Stimulated activated CD8-positive, alpha-beta memory T cell treated with anti-CD3 and anti-CD28 coated beads, Interleukin-15, amount 100 ng/mL, for 24 hours (primary cell): ENCODE data around the gene FBXW5.

Experiments
- DNase-seq: peaks from one replicate; pipeline ENCODE4 v3.0.0-alpha.2; 2020; ENCODE audit warnings: low read depth

Gene FBXW5

DNA sequence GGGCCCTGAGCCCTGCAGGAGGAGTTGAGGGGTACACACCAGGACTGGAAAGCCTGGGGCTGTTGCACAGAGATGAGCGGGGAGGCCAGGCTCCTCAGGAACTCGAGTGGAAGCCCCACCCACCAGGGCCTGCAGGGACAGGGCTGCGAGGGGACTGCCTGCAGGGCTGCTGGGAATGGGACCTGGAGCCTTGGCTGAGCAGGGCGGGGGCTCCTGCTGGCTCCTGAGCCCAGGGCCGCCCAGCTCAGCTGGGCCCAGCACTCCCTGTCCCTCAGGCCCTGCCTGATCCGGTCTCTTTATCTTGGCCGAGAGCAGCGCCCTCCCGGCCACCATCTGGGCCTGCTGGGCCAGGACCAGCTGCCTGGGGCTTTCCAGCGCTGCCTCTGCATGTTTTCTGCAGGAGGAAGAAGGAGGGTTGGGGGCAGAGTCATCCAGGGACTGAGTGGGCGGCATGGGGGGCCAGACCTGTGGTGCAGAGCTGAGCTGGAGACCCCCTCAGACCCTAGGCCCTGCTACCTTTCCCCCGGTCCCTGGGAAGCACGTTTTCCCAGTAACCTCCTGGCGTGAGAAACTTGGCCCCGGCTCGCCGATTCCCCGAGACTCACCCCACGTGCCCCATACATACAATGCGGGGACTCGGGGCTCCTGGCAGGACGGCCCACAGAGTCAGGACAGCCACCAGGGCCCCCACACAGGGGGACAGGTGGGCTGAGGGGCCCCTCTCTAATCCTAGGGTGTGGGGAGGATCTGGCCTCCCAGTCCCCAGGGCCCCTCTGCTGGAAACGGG lies 16.9 kb upstream of the FBXW5 start:
- DNase-seq: no peak

DNA sequence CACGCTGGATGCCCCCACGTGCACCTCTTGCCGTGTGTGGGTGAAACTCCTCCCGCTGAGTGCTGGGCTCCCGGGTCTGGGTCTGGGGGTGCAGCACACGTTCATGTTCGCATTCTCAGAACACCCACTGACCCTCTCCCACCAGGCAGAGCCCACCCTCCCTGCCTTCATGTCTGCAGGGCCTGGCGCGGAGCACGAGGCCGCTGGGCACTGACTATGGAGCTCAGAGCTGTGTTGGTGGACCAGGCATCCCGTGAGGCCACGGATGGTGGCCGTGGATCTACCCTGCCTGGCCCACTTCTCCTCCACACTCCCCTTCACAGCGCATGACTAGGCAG lies 16.4 kb upstream of the FBXW5 start:
- DNase-seq: no peak

DNA sequence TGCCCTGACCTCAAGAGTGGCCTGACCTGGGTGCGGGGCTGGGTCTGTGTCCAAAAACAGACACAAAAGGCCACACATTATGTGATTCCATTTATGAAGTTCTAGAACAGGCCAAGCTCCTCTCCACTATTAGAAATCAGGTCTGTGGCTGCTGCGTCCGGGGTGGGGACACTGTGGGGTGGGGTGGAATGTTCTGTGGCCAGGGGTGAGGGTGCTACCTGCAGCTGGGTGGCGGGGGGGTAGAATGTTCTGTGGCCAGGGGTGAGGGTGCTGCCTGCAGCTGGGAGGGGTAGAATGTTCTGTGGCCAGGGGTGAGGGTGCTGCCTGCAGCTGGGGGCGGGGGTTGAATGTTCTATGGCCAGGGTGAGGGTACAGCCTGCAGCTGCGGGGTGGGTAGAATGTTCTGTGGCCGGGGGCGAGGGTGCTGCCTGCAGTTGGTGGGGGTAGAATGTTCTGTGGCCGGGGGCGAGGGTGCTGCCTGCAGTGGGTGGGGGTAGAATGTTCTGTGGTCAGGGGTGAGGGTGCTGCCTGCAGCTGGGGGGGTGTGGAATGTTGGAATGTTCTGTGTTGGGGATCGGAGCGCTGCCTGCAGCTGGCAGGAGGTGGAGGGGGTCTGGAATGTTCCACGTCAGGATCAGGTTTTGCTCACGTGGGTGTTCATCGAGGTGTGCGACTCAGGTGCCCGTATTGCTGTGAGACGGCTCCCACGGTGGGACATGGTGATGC lies 15.8 kb upstream of the FBXW5 start:
- DNase-seq: no peak

DNA sequence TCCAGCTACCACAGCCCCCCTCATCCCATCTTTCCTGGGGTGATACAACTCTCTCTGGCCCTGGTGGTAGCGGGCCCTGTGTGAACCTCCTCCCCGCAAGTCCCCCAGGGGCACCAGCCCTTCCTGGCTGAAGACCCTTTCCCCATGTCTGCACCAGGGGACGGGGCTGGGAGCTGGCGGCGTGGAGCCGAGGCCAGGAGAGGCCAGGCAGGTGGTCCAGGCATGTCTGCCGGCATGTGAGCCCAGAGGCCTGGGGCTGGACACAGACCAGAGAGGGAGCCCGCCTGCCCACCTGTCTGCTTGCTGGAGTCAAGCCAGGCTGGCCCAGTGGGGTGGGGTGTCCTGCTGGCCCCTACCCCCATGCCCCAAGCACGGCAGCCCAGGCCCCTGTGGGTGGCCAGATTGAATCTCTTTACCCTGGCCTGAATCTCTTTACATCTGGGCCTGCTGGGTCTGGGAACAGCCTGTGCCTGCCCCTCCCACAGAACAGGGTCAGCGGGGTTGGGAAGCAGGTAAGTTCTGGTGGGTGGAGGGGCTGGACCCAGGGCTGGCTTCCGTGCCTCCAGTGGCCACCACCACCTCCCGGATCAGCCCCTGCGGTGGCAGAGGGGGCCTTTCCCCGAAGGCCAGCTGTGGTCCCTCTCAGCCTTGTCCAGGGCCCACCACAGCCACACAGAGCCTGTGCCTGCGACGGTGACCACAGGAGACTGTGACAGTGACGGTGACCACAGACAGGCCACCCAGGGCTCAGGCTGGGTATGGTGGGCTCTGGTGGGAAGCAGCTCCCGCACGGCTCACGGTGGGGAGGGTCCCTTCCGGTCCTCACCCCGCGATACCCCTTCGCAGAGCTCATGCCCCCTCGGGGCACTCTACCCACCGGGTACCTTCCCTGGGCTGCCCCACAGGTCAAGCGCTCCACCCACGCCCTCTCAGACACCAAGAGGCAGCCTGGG lies 14.6 kb upstream of the FBXW5 start:
- DNase-seq: no peak

DNA sequence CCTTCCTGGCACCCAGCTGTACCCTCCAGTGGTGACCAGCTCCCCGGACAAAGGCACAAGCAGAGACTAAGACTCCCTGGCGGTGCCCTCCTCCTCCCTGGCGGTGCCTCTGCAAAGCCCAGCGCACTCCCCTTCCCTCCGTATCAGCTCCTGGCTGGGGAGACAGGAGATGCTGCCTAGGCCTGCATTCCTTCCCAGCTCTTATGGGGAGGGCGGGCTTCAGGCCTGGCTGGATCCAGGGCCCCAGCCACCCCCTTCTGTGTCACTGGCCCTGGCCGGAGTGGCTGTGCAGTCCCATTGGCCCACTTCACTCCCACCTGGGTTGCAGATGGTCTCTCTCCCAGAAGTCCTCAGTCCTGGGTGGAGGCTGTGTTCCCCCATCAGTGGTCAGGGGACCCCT lies 13.9 kb upstream of the FBXW5 start:
- DNase-seq: no peak

DNA sequence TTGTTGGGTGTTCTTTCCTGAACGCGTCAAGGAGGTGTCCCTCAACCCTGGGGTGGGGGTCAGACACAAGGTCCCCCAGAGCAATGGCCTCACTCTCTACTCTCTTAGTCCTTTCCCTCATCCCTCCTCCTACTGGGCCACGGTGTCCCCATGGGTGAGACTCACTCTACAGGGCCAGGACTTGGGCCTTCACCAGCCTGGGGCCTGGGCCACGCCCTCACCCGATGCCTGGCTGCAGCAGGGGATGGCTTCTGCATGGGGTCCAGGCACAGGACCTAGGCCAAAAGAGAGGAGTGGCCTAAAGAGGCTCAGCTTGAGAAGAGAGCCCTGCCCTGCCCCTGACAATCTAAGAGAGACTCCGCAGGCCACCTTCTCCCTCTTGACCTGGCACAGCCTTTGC lies 13.4 kb upstream of the FBXW5 start:
- no peak for DNase-seq

DNA sequence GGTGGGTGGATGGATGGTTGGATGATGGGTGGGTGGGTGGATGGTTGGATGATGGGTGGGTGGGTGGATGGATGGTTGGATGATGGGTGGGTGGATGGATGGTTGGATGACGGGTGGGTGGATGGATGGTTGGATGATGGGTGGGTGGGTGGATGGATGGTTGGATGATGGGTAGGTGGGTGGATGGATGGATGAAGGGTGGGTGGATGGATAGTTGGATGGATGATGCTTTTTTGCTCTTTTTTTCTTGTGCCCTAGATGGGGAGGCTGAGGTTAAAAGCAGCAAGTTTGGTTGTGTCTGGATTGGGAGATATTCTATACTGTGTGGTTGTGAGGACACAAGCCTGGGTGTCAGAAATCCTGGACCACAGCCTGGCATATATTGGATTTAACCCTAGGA lies 12.9 kb upstream of the FBXW5 start:
- no peak for DNase-seq

DNA sequence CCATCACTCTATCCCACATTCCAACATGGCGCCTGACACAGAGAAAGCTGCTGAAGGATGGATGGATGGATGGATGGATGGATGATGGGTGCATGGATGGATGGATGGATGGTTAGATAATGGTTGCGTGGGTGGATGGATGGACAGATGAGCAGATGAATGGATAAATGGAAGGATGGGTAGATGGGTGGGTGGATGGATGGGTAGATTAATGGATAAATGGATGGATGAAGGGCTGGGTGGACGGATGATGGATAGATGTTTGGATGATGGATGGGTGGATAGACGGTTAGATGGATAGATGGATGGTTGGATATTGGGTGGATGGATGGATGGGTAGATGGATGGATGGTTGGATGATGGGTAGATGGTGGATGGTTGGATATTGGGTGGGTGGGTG lies 12.1 kb upstream of the FBXW5 start:
- no peak for DNase-seq

DNA sequence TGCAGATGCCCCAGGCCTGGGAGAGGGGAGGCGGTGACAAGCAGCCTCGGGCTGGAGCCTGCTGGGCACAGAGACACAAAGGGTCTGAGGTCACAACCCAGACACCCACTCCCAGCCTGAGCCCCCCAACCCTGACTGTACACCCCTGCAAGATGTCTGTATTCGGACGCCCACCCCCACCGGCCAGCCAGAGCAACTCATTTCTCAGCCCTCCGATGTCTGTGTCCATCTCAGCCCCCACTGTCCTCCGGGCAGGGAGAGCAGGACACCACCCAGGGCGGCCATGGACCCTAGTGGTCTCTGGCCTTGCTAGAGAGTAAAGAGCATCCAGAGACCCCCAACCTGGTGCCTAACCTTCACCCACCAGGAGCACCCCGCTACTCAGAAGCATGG lies 11.4 kb upstream of the FBXW5 start:
- no peak for DNase-seq

DNA sequence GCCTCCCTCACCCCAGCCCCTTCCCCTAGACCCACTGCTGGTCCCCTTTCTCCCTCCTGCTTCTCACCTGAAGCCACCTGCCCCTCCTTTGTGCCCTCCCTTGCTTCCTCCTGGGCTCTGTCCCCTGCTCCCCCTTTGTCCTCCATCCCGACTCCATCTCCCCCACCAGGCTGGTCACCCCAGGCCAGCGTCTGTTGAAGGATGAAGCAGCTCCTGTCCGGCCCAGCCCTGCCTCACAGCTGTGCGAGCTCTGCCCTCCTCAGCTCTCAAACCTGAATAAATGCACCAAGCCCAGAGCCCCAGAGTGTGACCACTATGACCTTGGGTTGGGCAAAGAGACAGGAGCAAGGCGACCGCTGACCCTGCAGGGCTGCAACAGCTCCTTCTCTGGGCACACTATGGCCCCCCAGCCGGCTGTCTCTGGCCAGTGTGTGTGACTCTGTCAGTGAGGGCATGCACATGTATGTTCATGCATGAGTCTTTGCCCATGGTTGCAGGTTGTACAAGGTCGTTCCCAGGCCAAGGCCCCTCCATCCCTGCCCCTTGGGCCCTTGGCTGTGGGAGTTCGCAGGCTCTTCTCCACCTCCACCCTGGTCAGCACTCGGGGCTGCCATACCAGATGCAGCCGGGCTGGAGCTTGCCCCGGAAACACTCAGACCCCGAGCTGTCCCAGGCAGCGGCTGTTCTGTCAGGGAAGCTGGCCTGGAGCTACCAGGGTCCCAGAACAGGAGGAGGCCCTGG lies 10.8 kb upstream of the FBXW5 start:
- no peak for DNase-seq

DNA sequence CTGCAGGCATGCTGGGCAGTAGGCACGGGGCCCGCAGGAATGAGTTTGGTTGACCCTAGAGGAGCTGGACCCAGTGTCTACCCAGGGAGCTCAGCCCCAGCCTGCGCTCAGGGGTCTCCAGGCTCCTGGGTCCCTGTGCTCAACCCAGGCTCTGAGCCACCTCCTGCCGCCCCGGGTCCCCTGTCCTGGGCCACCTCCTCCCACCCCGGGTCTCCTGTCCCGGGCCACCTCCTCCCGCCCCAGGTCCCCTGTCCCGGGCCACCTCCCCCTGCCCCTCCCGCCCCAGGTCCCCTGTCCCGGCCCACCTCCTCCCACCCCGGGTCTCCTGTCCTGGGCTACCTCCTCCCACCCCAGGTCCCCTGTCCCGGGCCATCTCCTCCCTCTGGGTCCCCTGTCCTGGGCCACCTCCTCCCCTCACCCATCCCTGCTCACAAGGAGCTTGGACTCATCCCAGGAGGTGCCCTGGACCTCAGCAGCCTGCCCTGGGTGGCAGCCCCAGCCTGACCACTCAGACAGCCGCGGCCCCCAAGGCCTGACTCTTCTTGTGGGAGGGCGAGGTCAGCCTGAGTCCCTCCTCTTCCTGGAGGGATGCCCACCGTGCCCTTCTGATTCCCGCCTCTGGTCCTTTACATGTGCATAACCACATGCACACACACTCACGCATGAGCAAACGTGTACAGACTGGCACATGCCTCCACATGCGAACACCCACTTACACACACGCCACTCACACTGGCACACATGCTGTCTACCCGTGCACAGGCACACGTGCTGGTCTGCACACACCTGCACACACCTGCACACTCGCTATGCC lies 9.9 kb upstream of the FBXW5 start:
- no peak for DNase-seq

DNA sequence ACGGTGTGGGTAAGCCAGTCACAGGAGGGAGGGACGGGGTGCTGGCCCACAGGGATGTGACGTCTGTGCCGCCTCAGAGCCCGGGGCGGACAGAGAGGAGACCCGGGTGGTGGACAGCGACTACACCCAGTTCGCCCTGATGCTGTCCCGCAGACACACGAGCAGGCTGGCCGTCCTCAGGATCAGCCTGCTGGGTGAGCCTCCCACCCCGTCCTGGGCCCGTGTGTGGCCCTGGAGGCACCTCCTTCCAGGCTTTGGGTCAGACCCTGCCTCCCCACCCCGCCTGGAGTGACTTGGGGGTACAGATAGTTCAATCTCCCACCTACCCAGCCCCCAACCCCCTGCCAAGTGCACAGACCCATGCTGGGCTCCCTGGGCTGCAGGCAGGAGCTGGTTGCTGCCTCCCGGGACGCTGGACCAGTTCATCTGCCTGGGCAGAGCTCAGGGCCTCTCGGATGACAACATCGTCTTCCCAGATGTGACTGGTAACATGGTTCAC lies 9.3 kb upstream of the FBXW5 start:
- DNase-seq: no peak

DNA sequence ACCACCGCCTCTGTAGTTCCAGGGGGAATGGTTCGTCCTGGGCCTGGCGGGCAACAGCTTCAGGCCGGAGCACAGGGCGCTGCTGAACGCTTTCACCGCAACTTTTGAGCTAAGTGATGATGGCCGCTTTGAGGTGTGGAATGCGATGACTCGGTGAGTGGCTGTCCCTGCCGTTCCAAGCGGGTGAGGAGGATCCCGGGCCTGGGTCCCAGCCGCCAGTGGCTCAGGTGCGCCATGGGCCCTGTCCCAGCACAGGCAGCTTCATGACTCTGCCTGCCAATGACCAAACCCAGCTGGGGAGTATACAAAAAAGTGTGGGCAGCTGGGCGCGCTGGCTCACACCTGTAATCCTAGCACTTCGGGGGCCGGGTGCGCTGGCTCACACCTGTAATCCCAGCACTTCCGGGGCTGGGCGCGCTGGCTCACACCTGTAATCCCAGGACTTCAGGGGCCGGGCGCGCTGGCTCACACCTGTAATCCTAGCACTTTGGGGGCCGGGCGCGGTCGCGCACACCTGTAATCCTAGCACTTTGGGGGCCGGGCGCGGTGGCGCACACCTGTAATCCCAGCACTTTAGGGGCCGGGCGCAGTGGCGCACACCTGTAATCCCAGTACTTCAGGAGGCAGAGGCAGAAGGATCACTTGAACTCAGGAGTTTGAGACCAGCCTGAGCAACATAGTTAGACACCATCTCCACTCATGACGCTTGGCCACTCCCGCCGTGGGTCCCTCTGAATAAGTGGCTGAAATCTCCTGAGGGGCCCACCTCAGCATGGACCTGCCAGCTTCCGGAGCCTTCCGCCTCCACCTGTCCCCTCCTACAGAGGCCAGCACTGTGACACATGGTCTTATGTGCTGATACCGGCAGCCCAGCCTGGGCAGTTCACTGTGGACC lies 8.6 kb upstream of the FBXW5 start:
- DNase-seq: no peak

DNA sequence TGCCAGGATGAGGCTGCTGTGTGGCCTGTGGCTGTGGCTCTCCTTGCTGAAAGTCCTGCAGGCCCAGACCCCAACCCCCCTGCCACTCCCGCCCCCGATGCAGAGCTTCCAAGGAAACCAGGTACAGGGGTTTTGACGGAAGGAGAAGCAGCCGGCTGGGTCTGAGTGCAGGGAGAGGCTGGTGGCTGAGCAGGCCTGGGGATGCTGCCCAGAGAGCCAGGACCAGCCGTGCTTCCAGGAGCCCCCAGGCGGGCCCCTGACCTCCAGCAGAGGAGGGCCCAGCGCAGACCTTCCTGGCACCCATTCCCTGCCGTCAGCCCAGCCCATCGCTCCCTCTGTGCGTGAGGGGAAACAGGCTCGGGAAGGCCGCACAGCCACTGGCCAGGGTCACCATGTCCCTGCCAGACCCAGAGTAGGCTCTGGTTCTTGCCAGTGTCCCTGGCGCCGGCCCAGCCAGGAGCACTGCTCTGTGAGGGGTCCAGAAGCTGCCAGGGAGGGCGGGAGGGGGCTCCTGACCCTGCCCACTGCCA lies 7.8 kb upstream of the FBXW5 start:
- no peak for DNase-seq

DNA sequence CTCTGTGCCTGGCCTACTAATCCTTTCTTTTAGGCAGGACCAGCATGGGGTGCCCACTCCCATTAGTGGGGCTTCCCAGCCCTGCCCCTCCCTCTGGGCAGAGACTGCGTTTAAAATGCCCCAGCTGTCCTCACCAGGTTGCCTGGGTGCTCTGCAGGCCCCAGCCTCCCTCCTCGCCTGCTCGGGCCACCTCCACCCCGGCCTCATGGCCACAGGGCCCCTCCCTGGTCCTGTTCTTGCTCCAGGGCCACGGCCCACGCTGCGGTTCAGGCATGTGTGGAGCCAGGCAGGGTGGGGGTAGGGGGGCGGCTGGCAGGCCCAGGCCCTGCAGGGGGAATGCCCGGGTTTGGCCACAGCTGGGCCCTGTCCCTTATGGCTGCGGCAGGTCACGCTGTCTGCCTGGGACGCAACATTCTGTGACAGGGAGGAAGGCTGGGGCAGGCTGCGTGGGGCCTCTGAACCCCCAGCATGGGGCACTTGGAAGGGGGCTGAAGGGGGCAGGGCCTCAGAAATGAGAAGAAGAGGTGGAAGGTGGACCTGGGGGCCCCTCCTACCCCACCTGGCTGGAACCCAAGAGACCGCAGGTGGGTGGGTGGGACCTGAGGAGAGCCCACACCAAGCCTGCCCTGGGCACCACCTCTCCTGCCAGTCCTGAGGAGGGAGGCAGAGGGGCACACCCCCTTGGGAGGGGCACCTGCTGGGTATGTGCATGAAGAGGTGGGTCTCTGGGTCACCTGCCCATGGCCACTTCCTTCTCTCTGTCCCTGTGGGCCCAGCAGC lies 7.2 kb upstream of the FBXW5 start, which contains the start of gene LCN12:
Gene LCN12 (plus strand): TSS at position 733 of the 780 bp plus-strand sequence. CDS start 55 bp downstream, outside the sequence.
- no peak for DNase-seq

DNA sequence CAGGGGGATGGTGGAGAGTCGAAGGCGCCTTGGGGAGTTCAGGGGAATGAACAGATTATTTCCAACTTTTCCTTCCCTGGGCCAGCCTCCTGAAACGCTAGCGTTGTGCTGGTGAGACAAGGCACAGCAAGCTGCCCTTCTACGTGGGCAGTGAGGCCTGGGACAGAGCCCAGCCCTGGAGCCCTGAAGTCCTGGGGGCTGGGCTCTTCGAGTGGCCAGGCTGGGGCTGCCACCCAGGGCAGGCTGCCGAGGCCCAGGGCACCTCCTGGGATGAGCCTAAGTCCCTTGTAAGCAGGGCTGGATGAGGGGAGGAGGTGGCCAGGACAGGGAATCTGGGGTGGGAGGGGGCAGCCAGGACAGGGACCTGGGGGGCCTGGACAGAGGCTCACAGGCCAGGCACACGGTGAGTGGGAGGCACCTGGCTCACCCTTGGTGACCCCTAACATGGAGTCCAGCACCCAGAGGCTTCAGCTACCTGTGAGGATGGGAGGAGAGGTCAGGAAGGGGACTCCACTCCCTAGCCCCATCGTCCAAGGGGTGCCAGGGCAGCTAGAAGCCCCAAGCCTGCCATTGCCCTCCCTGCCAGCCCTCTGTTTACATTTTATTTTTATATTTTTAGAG lies 6.2 kb upstream of the FBXW5 start:
- no peak for DNase-seq

DNA sequence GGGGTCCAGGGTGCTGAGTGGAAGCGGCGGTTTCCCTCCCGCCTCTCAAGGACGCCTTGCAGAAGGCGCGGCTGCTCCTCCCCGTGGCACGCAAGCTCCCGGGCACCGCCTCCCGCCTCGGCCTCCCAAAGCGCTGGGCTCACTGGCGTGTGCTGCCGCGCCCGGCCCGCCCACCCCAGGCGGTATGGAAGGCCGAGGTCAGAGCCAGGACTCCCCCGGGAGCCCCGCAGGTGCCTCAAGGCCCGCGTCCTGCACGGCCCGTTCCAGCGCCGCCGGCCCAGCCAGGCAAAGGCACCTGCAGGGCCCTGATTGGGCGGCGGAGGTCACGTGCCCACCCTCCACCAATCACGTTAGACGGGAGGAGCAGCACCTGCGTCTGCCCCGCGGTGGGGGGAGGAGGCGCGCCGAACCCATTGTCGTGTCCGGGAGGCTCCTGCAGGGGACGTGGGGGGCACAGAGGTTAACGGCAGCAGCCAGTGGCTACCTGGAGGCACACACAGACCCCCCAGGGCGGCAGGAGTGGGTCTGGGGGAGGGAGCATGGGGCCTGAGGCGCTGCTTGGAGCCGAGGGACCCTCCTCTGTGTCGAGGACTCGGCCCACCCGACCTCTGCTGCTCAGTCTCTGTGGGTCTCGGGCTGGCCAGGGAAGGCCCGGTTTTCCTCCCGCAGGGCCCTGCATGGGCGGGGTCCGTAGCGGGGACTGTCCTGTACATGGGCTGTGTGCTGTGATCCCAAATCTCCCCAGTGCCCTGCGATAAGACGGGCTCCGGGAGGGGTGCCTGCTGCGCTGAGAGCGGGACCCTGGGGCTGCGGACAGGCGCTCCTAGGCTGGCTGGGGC lies 5.5 kb upstream of the FBXW5 start:
- DNase-seq: peak; percentile 83
